Naive thymus-derived CD8-positive, alpha-beta T cell (primary cell): ENCODE data around the gene PPP1R14C. TPM values are rescaled to one million over a fixed set of nuclear protein-coding genes. Genes with fewer than 3 reads are reported as not detected.

ENCODE experiments used
- ATAC-seq, 2 donors: fragments of 150-1000 bp; cut with Tn5 transposase in 1 of 2; sonication (Bioruptor Pico), chemical (Tn5 transposase) in 1 of 2; 1 replicate in 1 of 2; 2 replicates in 1 of 2; pipeline ENCODE4 v1.10.0; 2021; ENCODE audit warnings: mild to moderate bottlenecking in 2 of 2, moderate library complexity in 2 of 2
- POLR2A ChIA-PET: fragments of 350-600 bp; sonication (Branson Sonifier 250); formaldehyde crosslinking; loops from one replicate; lab custom pipeline; 2021; ENCODE audit warnings: antibody characterized with exemption; lab: Charles Lee
- DNase-seq, 10 donors: peaks; one replicate each; pipeline versions ENCODE4 v3.0.0 to v3.0.0-alpha.2; 2020 to 2022
- H3K27ac Mint-ChIP-seq, 10 donors: one replicate each; pipeline ENCODE4 v1.8.0; 2020 to 2022; ENCODE audit warnings: mild to moderate bottlenecking in 10 of 10, mixed read lengths in 10 of 10, moderate library complexity in 4 of 10, inconsistent platforms in 1 of 10
- H3K27me3 Mint-ChIP-seq, 5 donors: one replicate each; pipeline ENCODE4 v1.8.0; 2021 to 2022; ENCODE audit warnings: mixed read lengths in 5 of 5
- H3K36me3 Mint-ChIP-seq, 3 donors: one replicate each; pipeline ENCODE4 v1.8.0; 2020 to 2022; ENCODE audit warnings: mixed read lengths in 3 of 3, mild to moderate bottlenecking in 2 of 3, inconsistent platforms in 1 of 3
- H3K4me1 Mint-ChIP-seq, 4 donors: one replicate each; pipeline ENCODE4 v1.8.0; 2021 to 2022; ENCODE audit warnings: mixed read lengths in 4 of 4
- H3K4me3 Mint-ChIP-seq, 10 donors: one replicate each; pipeline ENCODE4 v1.8.0; 2020 to 2022; ENCODE audit warnings: mild to moderate bottlenecking in 10 of 10, mixed read lengths in 10 of 10, moderate library complexity in 6 of 10, inconsistent platforms in 1 of 10
- H3K9me3 Mint-ChIP-seq, 9 donors: one replicate each; pipeline ENCODE4 v1.8.0; 2020 to 2022; ENCODE audit warnings: mixed read lengths in 9 of 9, mild to moderate bottlenecking in 3 of 9, inconsistent platforms in 1 of 9, moderate library complexity in 1 of 9
- polyA plus RNA-seq, 3 donors: library from polyadenylated mRNA; unstranded; fragments of 300-500 nt; fragmentation: Illumina TruSeq; gene quantifications; one replicate each; pipeline ENCODE4 v1.2.3, GENCODE V29; 2021
- total RNA-seq, 8 experiments: library from RNA in 2 of 8; stranded (reverse) in 2 of 8; gene quantifications; one replicate each; pipeline ENCODE4 v1.2.3 and lab custom pipeline; 2021 to 2026

The PPP1R14C gene
- total and polyA plus RNA-seq, 5 experiments from 2014 or later, result 0.24 TPM; not detected in 4

GRCh38 chr6:150298030-150298380, 155.2 kb downstream of the PPP1R14C start:
- POLR2A ChIA-PET, result no interaction called here
- no peaks in the 10 kb centered on the region for H3K4me1 Mint-ChIP-seq

GRCh38 chr6:150298676-150299075, 155.8 kb downstream of the PPP1R14C start:
- Mint-ChIP-seq H3K27ac (no peak overlapping the region), H3K4me1 (no peaks in the 10 kb centered on the region), H3K36me3 (peaks cover 0 to 10% (median 3%) of the 10 kb centered on the region in 3 donors), H3K4me3 (no peak overlapping the region), H3K27me3 (peaks cover 1 to 17% (median 2%) of the 10 kb centered on the region in 5 donors), H3K9me3 (peaks cover 0 to 26% (median 10%) of the 10 kb centered on the region in 9 donors)
- no peak for ATAC-seq
- DNase-seq, result no peak
- POLR2A ChIA-PET, result no interaction called here

More at GRCh38 chr6:150298030-150298380, 155.2 kb downstream of the PPP1R14C start:
- H3K27me3 Mint-ChIP-seq, result peaks cover 1 to 17% (median 2%) of the 10 kb centered on the region in 5 donors
- peaks cover 0 to 10% (median 3%) of the 10 kb centered on the region in 3 donors for H3K36me3 Mint-ChIP-seq
- no peak overlapping the region for H3K4me3 Mint-ChIP-seq
- DNase-seq (no peak), ATAC-seq (no peak)
- no peak overlapping the region for H3K27ac Mint-ChIP-seq
- peaks cover 0 to 26% (median 10%) of the 10 kb centered on the region in 9 donors for H3K9me3 Mint-ChIP-seq

Other genes with a start within 250 kb of the PPP1R14C start
- not detected for gene RAET1E, start 244.9 kb upstream of the PPP1R14C start, total RNA-seq
- gene RAET1E, start 244.9 kb upstream of the PPP1R14C start, polyA plus RNA-seq, result not detected
- gene RAET1G, start 219.9 kb upstream of the PPP1R14C start, total RNA-seq, result not detected
- gene RAET1G, start 219.9 kb upstream of the PPP1R14C start, polyA plus RNA-seq, result not detected
- not detected for gene ULBP2, start 201.0 kb upstream of the PPP1R14C start, total RNA-seq
- gene ULBP2, start 201.0 kb upstream of the PPP1R14C start, polyA plus RNA-seq, result under 1 TPM in 2 of 3 donors, not detected in 1; 0.37 to 0.41 TPM
- gene ULBP1, start 179.1 kb upstream of the PPP1R14C start, total RNA-seq, result under 1 TPM in 1 of 2 experiments, not detected in 1; 0.16 TPM
- gene ULBP1, start 179.1 kb upstream of the PPP1R14C start, polyA plus RNA-seq, result not detected
- not detected for gene RAET1L, start 117.5 kb upstream of the PPP1R14C start, total RNA-seq
- not detected for gene RAET1L, start 117.5 kb upstream of the PPP1R14C start, polyA plus RNA-seq
- under 1 TPM in 1 of 2 experiments, not detected in 1; 0.93 TPM for gene ULBP3, start 73.9 kb upstream of the PPP1R14C start, total RNA-seq
- 1 to 10 TPM in 1 of 3 donors, under 1 TPM in 1, not detected in 1; 0.40 to 1.3 TPM for gene ULBP3, start 73.9 kb upstream of the PPP1R14C start, polyA plus RNA-seq
- not detected for gene IYD, start 226.0 kb downstream of the PPP1R14C start, total RNA-seq
- gene IYD, start 226.0 kb downstream of the PPP1R14C start, polyA plus RNA-seq, result not detected